ENCODE measurements around the gene SPPL2C.

Gene SPPL2C

GRCh38 chr17:45820052-45820780 lies 24.5 kb upstream of the SPPL2C start:
- TF ChIP-seq CTCF (IDR thresholded peaks at IDR 0.05; ENCODE audit: control insufficient read depth, extremely low read depth, insufficient read depth): no peak
- no peak for DNase-seq (ENCODE audit: low read depth)
- H3K4me3 ChIP-seq (ENCODE audit: low read depth, low read length): no peak overlapping the region

GRCh38 chr17:45821147-45821546 lies 23.5 kb upstream of the SPPL2C start:
- TF ChIP-seq CTCF (IDR thresholded peaks at IDR 0.05; ENCODE audit: control insufficient read depth, extremely low read depth, insufficient read depth): no peak
- no peak overlapping the region for H3K4me3 ChIP-seq (ENCODE audit: low read depth, low read length)
- no peak for DNase-seq (ENCODE audit: low read depth)

- H3K4me3 ChIP-seq (ENCODE audit: low read depth, low read length): no peak overlapping the region
- no peak for TF ChIP-seq CTCF (IDR thresholded peaks at IDR 0.05; ENCODE audit: control insufficient read depth, extremely low read depth, insufficient read depth)
- no peak for DNase-seq (ENCODE audit: low read depth)
Measured at GRCh38 chr17:45823598-45823997, 21.1 kb upstream of the SPPL2C start.

- no peak for DNase-seq (ENCODE audit: low read depth)
- no peak overlapping the region for H3K4me3 ChIP-seq (ENCODE audit: low read depth, low read length)
- no peak for TF ChIP-seq CTCF (IDR thresholded peaks at IDR 0.05; ENCODE audit: control insufficient read depth, extremely low read depth, insufficient read depth)
Measured at GRCh38 chr17:45824475-45824874, 20.2 kb upstream of the SPPL2C start.

GRCh38 chr17:45824901-45825492 lies 19.7 kb upstream of the SPPL2C start:
- TF ChIP-seq CTCF (IDR thresholded peaks at IDR 0.05; ENCODE audit: control insufficient read depth, extremely low read depth, insufficient read depth): no peak
- H3K4me3 ChIP-seq (ENCODE audit: low read depth, low read length): no peak overlapping the region
- no peak for DNase-seq (ENCODE audit: low read depth)

- no peak for DNase-seq (ENCODE audit: low read depth)
- no peak for TF ChIP-seq CTCF (IDR thresholded peaks at IDR 0.05; ENCODE audit: control insufficient read depth, extremely low read depth, insufficient read depth)
- H3K4me3 ChIP-seq (ENCODE audit: low read depth, low read length): no peak overlapping the region
Measured at GRCh38 chr17:45825792-45826191, 18.9 kb upstream of the SPPL2C start.

All from LNCaP clone FGC (cell line).